GM06990 (cell line): ENCODE measurements around the gene SEL1L.
"Not testable (repeated sequence)": the region's sequence is repeated elsewhere in the genome, so short reads cannot be mapped to it uniquely, and the experiment has no call there.

ENCODE experiments used
- DNase-seq: peaks from one replicate; pipeline ENCODE4 v3.0.0-alpha.2; 2011; ENCODE audit not compliant: insufficient read length; ENCODE audit errors: extremely low read depth
- H3K27me3 ChIP-seq: replicated peaks from 2 replicates; pipeline ENCODE4 v1.6.0; 2011; ENCODE audit warnings: low read length; ENCODE audit not compliant: control insufficient read depth, insufficient read depth
- H3K36me3 ChIP-seq: 2 replicates; pipeline ENCODE4 v1.5.1; 2011; ENCODE audit warnings: low read length; ENCODE audit not compliant: control insufficient read depth, insufficient read depth
- H3K4me3 ChIP-seq: replicated peaks from 2 replicates; pipeline ENCODE4 v1.5.1; 2011; ENCODE audit warnings: low read depth, mild to moderate bottlenecking, control low read depth, low read length
- TF ChIP-seq, protein P1 (sequence below): IDR thresholded peaks from 2 replicates; pipeline ENCODE4 v1.5.1; 2011; ENCODE audit warnings: low read length, control low read depth, mild to moderate bottlenecking, inconsistent platforms; ENCODE audit not compliant: insufficient read depth, poor library complexity, severe bottlenecking

The SEL1L gene

DNA sequence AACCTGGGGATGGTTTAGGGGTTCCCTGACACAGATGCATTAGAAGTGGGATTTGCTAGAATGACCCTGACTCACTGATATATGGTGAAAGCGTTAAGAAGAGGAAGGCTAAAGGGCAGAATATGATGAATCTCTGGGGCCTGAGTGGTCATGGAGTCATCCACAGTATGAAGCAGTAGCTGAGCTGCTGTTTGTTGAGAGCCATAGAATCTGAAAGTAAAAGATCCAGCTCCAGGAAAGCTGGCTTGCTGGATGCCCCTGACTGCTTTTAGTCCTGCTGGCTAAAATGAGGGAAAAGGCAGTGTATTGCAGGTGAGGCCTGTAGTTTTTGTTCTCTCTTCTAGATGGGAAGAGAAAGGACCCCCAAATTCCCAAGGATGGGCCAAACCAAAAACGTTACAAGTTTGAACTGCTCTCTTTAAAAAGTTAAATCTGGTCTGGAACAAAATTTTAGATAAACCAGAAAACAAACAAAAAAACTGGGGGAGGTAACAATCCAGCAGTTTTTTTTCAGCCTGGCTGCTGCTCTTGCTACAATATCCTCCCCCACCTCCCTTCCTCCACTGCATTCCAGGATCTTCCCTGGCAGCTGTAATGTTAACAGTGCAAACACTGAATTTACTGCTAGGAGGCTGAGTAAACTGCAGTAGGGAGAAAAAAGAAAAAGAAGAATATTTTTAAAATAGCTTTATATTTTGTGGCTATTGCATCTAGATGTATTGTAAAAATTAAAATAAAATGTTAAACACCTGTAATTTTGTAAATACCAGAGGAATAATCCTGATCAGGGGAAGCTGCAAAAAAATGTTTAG lies 16.5 kb downstream of the SEL1L start:
- peaks cover 5% of the 10 kb centered on the region for H3K36me3 ChIP-seq
- DNase-seq, result no peak
- H3K4me3 ChIP-seq, result no peak overlapping the region
- H3K27me3 ChIP-seq, result no peaks in the 10 kb centered on the region
- TF ChIP-seq, protein P1, sequence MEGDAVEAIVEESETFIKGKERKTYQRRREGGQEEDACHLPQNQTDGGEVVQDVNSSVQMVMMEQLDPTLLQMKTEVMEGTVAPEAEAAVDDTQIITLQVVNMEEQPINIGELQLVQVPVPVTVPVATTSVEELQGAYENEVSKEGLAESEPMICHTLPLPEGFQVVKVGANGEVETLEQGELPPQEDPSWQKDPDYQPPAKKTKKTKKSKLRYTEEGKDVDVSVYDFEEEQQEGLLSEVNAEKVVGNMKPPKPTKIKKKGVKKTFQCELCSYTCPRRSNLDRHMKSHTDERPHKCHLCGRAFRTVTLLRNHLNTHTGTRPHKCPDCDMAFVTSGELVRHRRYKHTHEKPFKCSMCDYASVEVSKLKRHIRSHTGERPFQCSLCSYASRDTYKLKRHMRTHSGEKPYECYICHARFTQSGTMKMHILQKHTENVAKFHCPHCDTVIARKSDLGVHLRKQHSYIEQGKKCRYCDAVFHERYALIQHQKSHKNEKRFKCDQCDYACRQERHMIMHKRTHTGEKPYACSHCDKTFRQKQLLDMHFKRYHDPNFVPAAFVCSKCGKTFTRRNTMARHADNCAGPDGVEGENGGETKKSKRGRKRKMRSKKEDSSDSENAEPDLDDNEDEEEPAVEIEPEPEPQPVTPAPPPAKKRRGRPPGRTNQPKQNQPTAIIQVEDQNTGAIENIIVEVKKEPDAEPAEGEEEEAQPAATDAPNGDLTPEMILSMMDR, result no peak

DNA sequence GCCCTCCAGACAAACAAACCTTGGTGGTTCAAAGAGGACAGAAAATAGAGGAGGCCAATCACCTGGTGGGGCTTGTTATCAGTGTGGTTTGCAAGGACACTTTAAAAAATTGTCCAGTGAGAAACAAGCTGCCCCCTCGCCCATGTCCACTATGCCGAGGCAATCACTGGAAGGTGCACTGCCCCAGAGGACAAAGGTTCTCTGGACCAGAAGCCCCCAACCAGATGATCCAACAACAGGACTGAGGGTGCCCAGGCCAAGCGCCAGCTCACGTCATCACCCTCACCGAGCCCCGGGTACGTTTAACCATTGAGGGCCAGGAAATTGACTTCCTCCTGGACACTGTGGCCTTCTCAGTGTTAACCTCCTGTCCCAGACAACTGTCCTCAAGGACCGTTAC lies 17.7 kb downstream of the SEL1L start:
- H3K4me3 ChIP-seq, H3K27me3 ChIP-seq, H3K36me3 ChIP-seq, DNase-seq: not testable (repeated sequence)

- not testable (repeated sequence) for H3K36me3 ChIP-seq, H3K27me3 ChIP-seq, DNase-seq, H3K4me3 ChIP-seq
Observed at GRCh38 chr14:81512826-81513225, 20.8 kb downstream of the SEL1L start.

DNA sequence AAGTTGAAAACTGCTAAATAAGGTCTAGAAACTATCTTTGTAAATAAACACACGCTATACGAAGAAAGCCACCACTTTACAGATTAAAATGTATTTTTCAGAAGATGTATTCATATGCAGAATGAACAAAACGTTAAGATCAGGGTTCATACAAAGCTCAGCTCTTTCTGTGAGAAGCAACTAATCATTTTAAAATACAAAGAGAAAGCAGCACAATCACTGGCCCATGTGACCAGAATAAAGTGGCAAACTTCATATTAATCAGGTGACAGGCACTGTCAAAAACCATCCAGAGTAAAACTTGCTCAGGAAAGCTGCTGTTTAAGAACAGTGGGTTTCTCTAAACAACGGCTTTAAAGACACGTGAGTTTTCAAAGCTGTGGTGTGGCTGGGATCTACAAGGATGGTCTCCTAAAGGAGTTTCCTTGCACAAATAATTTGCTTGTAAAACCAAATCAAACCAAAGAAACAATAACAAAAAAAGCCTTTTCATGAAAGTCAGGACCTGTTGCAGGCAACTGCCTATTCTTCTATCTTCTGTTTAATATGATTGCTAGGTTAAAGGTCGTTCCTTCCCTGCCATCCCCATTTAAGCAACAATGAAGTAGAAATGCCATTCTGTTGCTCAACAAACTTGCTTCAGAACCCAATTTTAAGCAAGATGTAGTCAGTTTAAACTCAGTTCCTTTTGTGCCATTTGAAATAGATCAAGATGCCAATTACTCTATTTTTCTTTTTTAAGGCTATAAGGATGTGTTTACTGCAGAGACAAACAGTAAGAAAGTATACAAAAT lies 22.3 kb downstream of the SEL1L start:
- TF ChIP-seq, protein P1, result no peak
- no peaks in the 10 kb centered on the region for H3K27me3 ChIP-seq
- H3K36me3 ChIP-seq, result peaks cover 7% of the 10 kb centered on the region
- no peak for DNase-seq
- H3K4me3 ChIP-seq, result no peak overlapping the region

GRCh38 chr14:81509838-81510452 lies 23.7 kb downstream of the SEL1L start:
- no peak overlapping the region for H3K4me3 ChIP-seq
- TF ChIP-seq, protein P1, result no peak
- H3K27me3 ChIP-seq, result no peaks in the 10 kb centered on the region
- H3K36me3 ChIP-seq, result peaks cover 9% of the 10 kb centered on the region
- no peak for DNase-seq

- Histone ChIP-seq H3K27me3 (no peaks in the 10 kb centered on the region), H3K4me3 (no peak overlapping the region), H3K36me3 (peaks cover 12% of the 10 kb centered on the region)
- DNase-seq, result no peak
- TF ChIP-seq, protein P1, result no peak
Observed at GRCh38 chr14:81509321-81509720, 24.3 kb downstream of the SEL1L start.
